IMR-90 (cell line): ENCODE data around the gene MARK2. TPM values are rescaled to one million over a fixed set of nuclear protein-coding genes. Genes with fewer than 3 reads are reported as not detected.

ENCODE experiments used
- ATAC-seq: fragments of 200-7000 bp; cut with Tn5 transposase; 2 replicates; pipeline ENCODE4 v1.9.1; 2020; ENCODE audit warnings: low read depth, mild to moderate bottlenecking, moderate library complexity
- BruUV-seq: library from RNA; stranded (reverse); fragments of 400-500 nt; replicated peaks from 2 replicates; lab custom pipeline; 2021; lab: Mats Ljungman, UMichigan
- CTCF ChIA-PET: fragments of 300-600 bp; formaldehyde crosslinking; extraction: SDS; loops from one replicate; lab custom pipeline; 2021; ENCODE audit warnings: antibody characterized with exemption; lab: Yijun Ruan, JAX
- POLR2A ChIA-PET: fragments of 300-600 bp; sonication (Branson Sonifier 250); formaldehyde crosslinking; loops from one replicate; lab custom pipeline; 2022; ENCODE audit warnings: antibody characterized with exemption; ENCODE audit not compliant: unreplicated experiment; lab: Charles Lee
- DNase-seq: peaks from one replicate; pipeline ENCODE4 v3.0.0; 2013
- H2AFZ ChIP-seq: replicated peaks from 2 replicates; pipeline ENCODE3; 2013; ENCODE audit warnings: low read length, mild to moderate bottlenecking; ENCODE audit not compliant: poor library complexity
- H2AK5ac ChIP-seq: 2 replicates; pipeline ENCODE4 v1.6.1; 2013; ENCODE audit warnings: low read depth, low read length, inconsistent platforms
- H2AK9ac ChIP-seq: replicated peaks from 2 replicates; pipeline ENCODE3; 2013; ENCODE audit warnings: mild to moderate bottlenecking, low read depth, low read length, moderate library complexity; ENCODE audit not compliant: poor library complexity
- H2BK120ac ChIP-seq: 2 replicates; pipeline ENCODE4 v1.6.1; 2013; ENCODE audit warnings: low read depth, low read length, inconsistent platforms
- H2BK15ac ChIP-seq: 3 replicates; pipeline ENCODE4 v1.6.1; 2013; ENCODE audit warnings: low read depth, low read length, inconsistent platforms
- H2BK20ac ChIP-seq: 2 replicates; pipeline ENCODE4 v1.6.1; 2013; ENCODE audit warnings: low read depth, mild to moderate bottlenecking, inconsistent platforms, low read length, moderate library complexity
- H2BK5ac ChIP-seq: 2 replicates; pipeline ENCODE4 v1.6.1; 2013; ENCODE audit warnings: mild to moderate bottlenecking, low read depth, low read length, inconsistent platforms; ENCODE audit not compliant: poor library complexity, severe bottlenecking
- H3K14ac ChIP-seq: replicated peaks from 2 replicates; pipeline ENCODE4 v1.6.1; 2013; ENCODE audit warnings: low read depth, low read length, inconsistent platforms
- H3K18ac ChIP-seq: 2 replicates; pipeline ENCODE4 v1.6.1; 2013; ENCODE audit warnings: low read depth, low read length, control low read depth
- H3K23ac ChIP-seq: 2 replicates; pipeline ENCODE4 v1.6.1; 2013; ENCODE audit warnings: low read depth, low read length, inconsistent platforms
- H3K27ac ChIP-seq: 2 replicates; pipeline ENCODE4 v1.5.1; 2013; ENCODE audit warnings: mild to moderate bottlenecking, control low read depth, low read length; ENCODE audit not compliant: insufficient read depth
- H3K27me3 ChIP-seq: 2 replicates; pipeline ENCODE4 v1.6.1; 2013; ENCODE audit warnings: low read length; ENCODE audit not compliant: control insufficient read depth, insufficient read depth
- H3K36me3 ChIP-seq: 2 replicates; pipeline ENCODE4 v1.6.1; 2013; ENCODE audit warnings: low read length, mixed read lengths; ENCODE audit not compliant: control insufficient read depth, insufficient read depth
- H3K4ac ChIP-seq: 2 replicates; pipeline ENCODE4 v1.6.1; 2013; ENCODE audit warnings: low read depth, low read length, inconsistent platforms
- H3K4me1 ChIP-seq: 2 replicates; pipeline ENCODE4 v1.6.1; 2013; ENCODE audit warnings: low read length, mixed read lengths; ENCODE audit not compliant: control insufficient read depth, insufficient read depth
- H3K4me2 ChIP-seq: 2 replicates; pipeline ENCODE4 v1.6.1; 2013; ENCODE audit warnings: low read depth, mild to moderate bottlenecking, control low read depth, low read length, moderate library complexity
- H3K4me3 ChIP-seq: 2 replicates; pipeline ENCODE4 v1.5.1; 2013; ENCODE audit warnings: low read depth, mild to moderate bottlenecking, control low read depth, low read length, moderate library complexity; ENCODE audit not compliant: insufficient read depth
- H3K56ac ChIP-seq: 2 replicates; pipeline ENCODE4 v1.6.1; 2013; ENCODE audit warnings: low read length, inconsistent platforms; ENCODE audit not compliant: insufficient read depth; ENCODE audit errors: extremely low read depth
- H3K79me1 ChIP-seq, 2 experiments: 2 replicates each; pipeline ENCODE4 v1.6.1; 2013; ENCODE audit warnings: low read length in 2 of 2, inconsistent platforms in 1 of 2, low read depth in 1 of 2
- H3K9ac ChIP-seq: 2 replicates; pipeline ENCODE4 v1.6.1; 2013; ENCODE audit warnings: low read depth, low read length, control low read depth
- H3K9me1 ChIP-seq: 2 replicates; pipeline ENCODE4 v1.6.1; 2013; ENCODE audit warnings: low read length, inconsistent platforms; ENCODE audit not compliant: insufficient read depth
- H3K9me3 ChIP-seq: 2 replicates; pipeline ENCODE4 v1.6.1; 2013; ENCODE audit warnings: low read length; ENCODE audit not compliant: control insufficient read depth, insufficient read depth
- H4K20me1 ChIP-seq: 2 replicates; pipeline ENCODE4 v1.6.1; 2013; ENCODE audit warnings: low read length, inconsistent platforms; ENCODE audit not compliant: insufficient read depth
- H4K5ac ChIP-seq: 2 replicates; pipeline ENCODE4 v1.6.1; 2013; ENCODE audit warnings: mild to moderate bottlenecking, low read depth, low read length, control low read depth
- H4K8ac ChIP-seq, 2 experiments: 2 replicates each; pipeline ENCODE4 v1.6.1; 2013; ENCODE audit warnings: low read depth in 2 of 2, low read length in 2 of 2, control low read depth in 1 of 2, inconsistent platforms in 1 of 2
- H4K91ac ChIP-seq: 2 replicates; pipeline ENCODE4 v1.6.1; 2013; ENCODE audit warnings: low read depth, low read length, inconsistent platforms; ENCODE audit not compliant: insufficient read depth
- BHLHE40 ChIP-seq: fragments of 150-350 bp; IDR thresholded peaks from 2 replicates; pipeline ENCODE4 v1.6.1; 2016; ENCODE audit warnings: mild to moderate bottlenecking, low read depth, low read length
- CEBPB ChIP-seq: IDR thresholded peaks from 2 replicates; pipeline ENCODE4 v1.6.1; 2012; ENCODE audit warnings: low read depth, low read length, improper control_type of control experiment
- CHD1 ChIP-seq: IDR thresholded peaks from 2 replicates; pipeline ENCODE4 v1.6.1; 2012; ENCODE audit warnings: low read depth, low read length, improper control_type of control experiment
- ELK1 ChIP-seq: fragments of 150-350 bp; IDR thresholded peaks from 2 replicates; pipeline ENCODE4 v1.6.1; 2016; ENCODE audit warnings: low read depth, mild to moderate bottlenecking, low read length, moderate library complexity, borderline replicate concordance
- FOS ChIP-seq: fragments of 150-350 bp; IDR thresholded peaks from 2 replicates; pipeline ENCODE4 v1.6.1; 2016; ENCODE audit warnings: low read depth, low read length
- MAFK ChIP-seq: IDR thresholded peaks from 2 replicates; pipeline ENCODE4 v1.6.1; 2012; ENCODE audit warnings: low read depth, low read length, improper control_type of control experiment
- MAZ ChIP-seq: IDR thresholded peaks from 2 replicates; pipeline ENCODE4 v1.6.1; 2012; ENCODE audit warnings: low read depth, mild to moderate bottlenecking, low read length, improper control_type of control experiment, moderate library complexity, borderline replicate concordance
- MXI1 ChIP-seq: IDR thresholded peaks from 2 replicates; pipeline ENCODE4 v1.6.1; 2012; ENCODE audit warnings: low read depth, mild to moderate bottlenecking, low read length, moderate library complexity, borderline replicate concordance
- NFE2L2 ChIP-seq: fragments of 150-350 bp; IDR thresholded peaks from 2 replicates; pipeline ENCODE4 v1.6.1; 2016; ENCODE audit warnings: low read depth, mild to moderate bottlenecking, low read length
- POLR2A ChIP-seq: IDR thresholded peaks from 2 replicates; pipeline ENCODE4 v1.6.1; 2012; ENCODE audit warnings: mild to moderate bottlenecking, low read depth, low read length
- RAD21 ChIP-seq: IDR thresholded peaks from 2 replicates; pipeline ENCODE4 v1.6.1; 2012; ENCODE audit warnings: low read length, improper control_type of control experiment
- RCOR1 ChIP-seq: IDR thresholded peaks from 2 replicates; pipeline ENCODE4 v1.6.1; 2012; ENCODE audit warnings: mild to moderate bottlenecking, low read length, improper control_type of control experiment; ENCODE audit not compliant: insufficient replicate concordance
- RFX5 ChIP-seq: IDR thresholded peaks from 2 replicates; pipeline ENCODE4 v1.8.0; 2012; ENCODE audit warnings: low read depth, mild to moderate bottlenecking, low read length, moderate library complexity
- SMC3 ChIP-seq: fragments of 150-350 bp; IDR thresholded peaks from 2 replicates; pipeline ENCODE4 v1.6.1; 2016; ENCODE audit warnings: low read depth, mild to moderate bottlenecking, antibody characterized with exemption, low read length, moderate library complexity
- USF2 ChIP-seq: fragments of 150-350 bp; IDR thresholded peaks from 2 replicates; pipeline ENCODE4 v1.6.1; 2017; ENCODE audit warnings: mild to moderate bottlenecking, antibody characterized with exemption, low read length, low read depth
- WGBS, 2 experiments: methylation state at CpG; one replicate each; pipeline versions ENCODE4 v1.1.5 to v1.1.7; 2013; ENCODE audit warnings: missing lambda C conversion rate in 2 of 2; ENCODE audit not compliant: insufficient read length in 1 of 2; ENCODE audit errors: extremely low coverage in 2 of 2; 5-methylcytosine and 5-hydroxymethylcytosine counted together
- dilution Hi-C: fragments of 300-500 bp; cut with HindIII; formaldehyde crosslinking; loops from one replicate; pipeline ENCODE4 v1.14.3; 2018; ENCODE audit warnings: low sequenced_read_pairs; ENCODE audit not compliant: unreplicated experiment
- in situ Hi-C: fragments of 300-500 bp; cut with MboI; formaldehyde crosslinking; loops from 3 replicates; pipeline ENCODE4 v1.14.3; 2019; ENCODE audit warnings: low sequenced_read_pairs, inconsistent platforms, mixed read lengths
- intact Hi-C: fragments of 100-400 bp; cut with micrococcal nuclease; formaldehyde crosslinking; loops from 2 replicates; pipeline ENCODE4 v1.10.0; 2022
- polyA plus RNA-seq, 3 experiments: library from polyadenylated mRNA; depleted of rRNA; stranded (reverse); fragments of >200 nt; gene quantifications; 2 replicates each; pipeline ENCODE4 v1.2.3, GENCODE V29; 2012; ENCODE audit warnings: low replicate concordance in 1 of 3
- total RNA-seq: library from RNA; depleted of rRNA; stranded (reverse); fragments of >200 nt; gene quantifications from 2 replicates; pipeline ENCODE4 v1.2.3, GENCODE V29; 2012
- TF ChIP-seq, protein P1 (sequence below): conservative IDR thresholded peaks from 2 replicates; pipeline ENCODE4 v1.5.1; 2012; ENCODE audit warnings: mild to moderate bottlenecking, low read depth, low read length, improper control_type of control experiment

MARK2 gene
- total and polyA plus RNA-seq, 2 of the 4 experiments (the other 2 are of a cell fraction) = 6.6 to 17.3 TPM

DNA sequence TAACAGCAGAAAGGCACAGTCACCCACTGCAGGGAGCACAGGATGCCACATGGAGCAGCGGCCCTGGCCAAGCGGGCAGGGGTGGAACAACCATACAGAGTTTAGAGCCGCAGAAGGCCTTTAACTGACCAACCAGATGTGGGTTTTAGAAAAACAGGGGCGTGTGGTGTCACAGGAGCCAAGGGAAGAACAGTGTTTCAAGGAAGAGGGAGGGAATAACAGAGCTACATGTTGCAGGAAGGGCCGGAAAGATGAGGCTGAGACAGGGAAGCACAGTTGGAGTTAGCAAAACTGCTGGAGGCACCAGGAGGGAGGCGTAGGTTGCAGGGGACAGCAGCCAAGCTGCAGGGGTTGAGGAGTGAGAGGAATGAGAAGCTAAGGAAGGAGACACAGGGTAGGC lies 92.1 kb downstream of the MARK2 start:
- H3K9me1 ChIP-seq = no peaks in the 10 kb centered on the region
- no peak overlapping the region for H3K18ac ChIP-seq
- dilution Hi-C loops = no loop called here
- TF ChIP-seq CEBPB (no peak), POLR2A (no peak), SMC3 (no peak), RFX5 (no peak), USF2 (no peak), MXI1 (no peak), BHLHE40 (no peak), ELK1 (no peak), FOS (no peak), NFE2L2 (no peak), MAZ (no peak), RCOR1 (no peak), MAFK (no peak), CHD1 (no peak), RAD21 (no peak)
- TF ChIP-seq, protein P1, sequence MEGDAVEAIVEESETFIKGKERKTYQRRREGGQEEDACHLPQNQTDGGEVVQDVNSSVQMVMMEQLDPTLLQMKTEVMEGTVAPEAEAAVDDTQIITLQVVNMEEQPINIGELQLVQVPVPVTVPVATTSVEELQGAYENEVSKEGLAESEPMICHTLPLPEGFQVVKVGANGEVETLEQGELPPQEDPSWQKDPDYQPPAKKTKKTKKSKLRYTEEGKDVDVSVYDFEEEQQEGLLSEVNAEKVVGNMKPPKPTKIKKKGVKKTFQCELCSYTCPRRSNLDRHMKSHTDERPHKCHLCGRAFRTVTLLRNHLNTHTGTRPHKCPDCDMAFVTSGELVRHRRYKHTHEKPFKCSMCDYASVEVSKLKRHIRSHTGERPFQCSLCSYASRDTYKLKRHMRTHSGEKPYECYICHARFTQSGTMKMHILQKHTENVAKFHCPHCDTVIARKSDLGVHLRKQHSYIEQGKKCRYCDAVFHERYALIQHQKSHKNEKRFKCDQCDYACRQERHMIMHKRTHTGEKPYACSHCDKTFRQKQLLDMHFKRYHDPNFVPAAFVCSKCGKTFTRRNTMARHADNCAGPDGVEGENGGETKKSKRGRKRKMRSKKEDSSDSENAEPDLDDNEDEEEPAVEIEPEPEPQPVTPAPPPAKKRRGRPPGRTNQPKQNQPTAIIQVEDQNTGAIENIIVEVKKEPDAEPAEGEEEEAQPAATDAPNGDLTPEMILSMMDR = no peak
- 56% methylated on average over 4 of the region's 6 CpGs; no CpG with 5 or more reads in 1 of the 2 experiments for WGBS, 2 experiments
- POLR2A ChIA-PET = no interaction called here
- H3K9ac ChIP-seq = no peak overlapping the region
- H3K36me3 ChIP-seq = no peaks in the 10 kb centered on the region
- DNase-seq (no peak), ATAC-seq (no peak; the same call in 1 of the 2 replicates)
- H3K4me2 ChIP-seq = no peak overlapping the region; the same call in 1 of the 2 replicates
- H2AFZ ChIP-seq = peak overlapping the region; percentile 1
- H4K5ac ChIP-seq = no peak overlapping the region
- H4K20me1 ChIP-seq = no peaks in the 10 kb centered on the region
- CTCF ChIA-PET = interaction anchor here (0.6 to 0.9 kb wide), 2 partner anchors 15 to 56 kb away, joined by 3 to 5 read pairs; no protein-coding TSS in a partner anchor
- H4K8ac ChIP-seq = no peak overlapping the region
- no peak overlapping the region for H3K23ac ChIP-seq
- intact Hi-C loops = no loop called here
- H3K4me1 ChIP-seq = no peaks in the 10 kb centered on the region
- H3K9me3 ChIP-seq = no peaks in the 10 kb centered on the region
- no peak overlapping the region for H2BK5ac ChIP-seq
- H3K79me1 ChIP-seq = no peaks in the 10 kb centered on the region
- no peak overlapping the region for H3K27ac ChIP-seq
- no peak overlapping the region for H3K14ac ChIP-seq
- in situ Hi-C loops = loop anchor here (25.0 kb wide), 1 partner anchor 444 kb away; the partner anchor contains the start of gene PLAAT5
- H3K4me3 ChIP-seq = no peak overlapping the region
- BruUV-seq = no TSS peak
- no peak overlapping the region for H2AK5ac ChIP-seq
- no peak overlapping the region for H2BK20ac ChIP-seq
- H3K27me3 ChIP-seq = peaks cover 4% of the 10 kb centered on the region
- H2BK15ac ChIP-seq = no peak overlapping the region
- no peak overlapping the region for H3K4ac ChIP-seq
- no peak overlapping the region for H2BK120ac ChIP-seq
- no peak overlapping the region for H3K56ac ChIP-seq
- no peak overlapping the region for H2AK9ac ChIP-seq
- no peak overlapping the region for H4K91ac ChIP-seq
